HepG2 (cell line): ENCODE measurements around the gene OOSP1. TPM values are rescaled to one million over a fixed set of nuclear protein-coding genes. Genes with fewer than 3 reads are reported as not detected.

ENCODE experiments used
- ATAC-seq: fragments of 200-7000 bp; cut with Tn5 transposase; 3 replicates; pipeline ENCODE4 v1.9.1; 2020; ENCODE audit warnings: mild to moderate bottlenecking, moderate library complexity
- BruUV-seq: library from RNA; stranded (reverse); fragments of 400-500 nt; replicated peaks from 2 replicates; lab custom pipeline; 2021; lab: Mats Ljungman, UMichigan
- CTCF ChIA-PET: fragments of 300-600 bp; formaldehyde crosslinking; extraction: SDS; loops from one replicate; lab custom pipeline; 2021; ENCODE audit warnings: low total read pairs, inconsistent platforms, low intra/inter-chr PET ratio; lab: Yijun Ruan, JAX
- POLR2A ChIA-PET: fragments of 350-600 bp; sonication (Branson Sonifier 250); formaldehyde crosslinking; loops from one replicate; lab custom pipeline; 2020; ENCODE audit warnings: antibody characterized with exemption, inconsistent platforms; lab: Yijun Ruan, JAX
- DNase-seq: peaks from one replicate; pipeline ENCODE4 v3.0.0-alpha.2; 2015; ENCODE audit warnings: low spot score
- FAIRE-seq: peaks from 3 replicates; lab custom pipeline; 2011; peaks lifted over from hg19 to GRCh38; lab: Jason Lieb, UNC
- H2AFZ ChIP-seq: one replicate; pipeline ENCODE4 v1.6.1; 2011; ENCODE audit warnings: low read length, inconsistent platforms
- H3K27ac ChIP-seq: fragments of 300-600 bp; 3 replicates; pipeline ENCODE4 v1.8.0; 2011; ENCODE audit warnings: mixed run types, mild to moderate bottlenecking, mixed read lengths, low read length, inconsistent platforms; ENCODE audit not compliant: insufficient read depth; ENCODE audit errors: extremely low read length
- H3K27me3 ChIP-seq, 2 experiments: fragments of 200-600 bp in 1 of 2; 2 replicates in 1 of 2; 3 replicates in 1 of 2; pipeline versions ENCODE4 v1.6.0 to v1.8.0; 2011; ENCODE audit warnings: low read length in 2 of 2, mild to moderate bottlenecking in 2 of 2, moderate library complexity in 2 of 2, inconsistent platforms in 1 of 2; ENCODE audit not compliant: insufficient read depth in 2 of 2, control insufficient read depth in 1 of 2
- H3K36me3 ChIP-seq, 2 experiments: fragments of 200-600 bp in 1 of 2; replicated peaks in 1 of 2; 2 replicates in 1 of 2; 3 replicates in 1 of 2; pipeline versions ENCODE4 v1.5.1 to v1.8.0; 2011; ENCODE audit warnings: low read length in 2 of 2, inconsistent platforms in 1 of 2; ENCODE audit not compliant: insufficient read depth in 2 of 2, control insufficient read depth in 1 of 2
- H3K4me1 ChIP-seq: 2 replicates; pipeline ENCODE4 v1.5.1; 2012; ENCODE audit warnings: low read length, inconsistent platforms; ENCODE audit not compliant: insufficient read depth
- H3K4me2 ChIP-seq: 2 replicates; pipeline ENCODE4 v1.6.0; 2011; ENCODE audit warnings: low read depth, low read length, inconsistent platforms
- H3K4me3 ChIP-seq, 3 experiments: fragments of 200-600 bp in 1 of 3; sonication (generic), shearing (Covaris generic) in 1 of 3; replicated peaks in 1 of 3; 2 replicates each; pipeline ENCODE4 v1.5.1; 2011 to 2016; ENCODE audit warnings: low read length in 3 of 3, inconsistent platforms in 2 of 3, low read depth in 2 of 3, mild to moderate bottlenecking in 2 of 3, control low read depth in 1 of 3, mixed read lengths in 1 of 3; ENCODE audit not compliant: insufficient read depth in 1 of 3
- H3K79me2 ChIP-seq: one replicate; pipeline ENCODE4 v1.6.1; 2011; ENCODE audit warnings: low read length, inconsistent platforms; ENCODE audit not compliant: insufficient read depth
- H3K9ac ChIP-seq: 2 replicates; pipeline ENCODE4 v1.6.0; 2011; ENCODE audit warnings: mild to moderate bottlenecking, low read depth, low read length, inconsistent platforms; ENCODE audit not compliant: insufficient read depth
- H3K9me3 ChIP-seq: 2 replicates; pipeline ENCODE4 v1.5.1; 2012; ENCODE audit warnings: mild to moderate bottlenecking, low read length
- H4K20me1 ChIP-seq: 2 replicates; pipeline ENCODE4 v1.6.0; 2011; ENCODE audit warnings: inconsistent platforms, mild to moderate bottlenecking, low read length, moderate library complexity; ENCODE audit not compliant: insufficient read depth
- CCDC6 ChIP-seq: sonication (generic); formaldehyde crosslinking; IDR thresholded peaks from 2 replicates; pipeline ENCODE4 v1.8.1; 2022; ENCODE audit warnings: mild to moderate bottlenecking, missing genetic modification reagents, moderate library complexity
- REXO4 ChIP-seq: sonication (generic); formaldehyde crosslinking; IDR thresholded peaks from 2 replicates; pipeline ENCODE4 v1.8.0; 2022; ENCODE audit warnings: missing genetic modification reagents, mild to moderate bottlenecking, borderline replicate concordance
- RNF219 ChIP-seq: sonication (generic); formaldehyde crosslinking; IDR thresholded peaks from 2 replicates; pipeline ENCODE4 v1.5.0; 2020; ENCODE audit warnings: mild to moderate bottlenecking, missing genetic modification reagents
- SIN3A ChIP-seq: IDR thresholded peaks from 2 replicates; pipeline ENCODE4 v1.6.1; 2011; ENCODE audit warnings: low read depth, mild to moderate bottlenecking, control low read depth, low read length, borderline replicate concordance
- SRF ChIP-seq: IDR thresholded peaks from 2 replicates; pipeline ENCODE4 v1.6.1; 2011; ENCODE audit warnings: mild to moderate bottlenecking, low read depth, low read length, moderate library complexity
- XBP1 ChIP-seq: sonication (generic); formaldehyde crosslinking; IDR thresholded peaks from 2 replicates; pipeline ENCODE4 v1.5.0; 2020; ENCODE audit warnings: missing genetic modification reagents
- ZNF136 ChIP-seq: sonication (generic); formaldehyde crosslinking; IDR thresholded peaks from 2 replicates; pipeline ENCODE4 v1.8.1; 2022; ENCODE audit warnings: low read depth, mild to moderate bottlenecking, moderate library complexity, missing genetic modification reagents
- ZNF562 ChIP-seq: sonication (generic); formaldehyde crosslinking; IDR thresholded peaks from 2 replicates; pipeline ENCODE4 v1.8.0; 2022; ENCODE audit warnings: missing genetic modification reagents, borderline replicate concordance
- WGBS: methylation state at CpG from one replicate; pipeline ENCODE4 v1.1.6; 2017; ENCODE audit warnings: low lambda C conversion rate; 5-methylcytosine and 5-hydroxymethylcytosine counted together
- in situ Hi-C: cut with HindIII; loops from 2 replicates; pipeline ENCODE4 v1.10.0; 2017; ENCODE audit warnings: low pct_unique_long_range_greater_than_20kb; ENCODE audit not compliant: extremely low pct_ligation_motif_present
- intact Hi-C: fragments of 100-400 bp; cut with micrococcal nuclease; formaldehyde crosslinking; loops from one replicate; pipeline ENCODE4 v1.10.0; 2022; ENCODE audit not compliant: unreplicated experiment
- polyA plus RNA-seq, 8 experiments: library from polyadenylated mRNA; depleted of rRNA in 3 of 8; stranded (reverse) in 7 of 8; unstranded in 1 of 8; fragments of >200 nt; fragmentation: Illumina TruSeq in 4 of 8; extraction: Trizol in 4 of 8; gene quantifications; 2 replicates each; pipeline versions ENCODE4 v1.2.1 to v1.2.3, GENCODE V29; 2011 to 2016; ENCODE audit warnings: low read depth in 4 of 8, missing spikeins in 1 of 8, mixed read lengths in 1 of 8; ENCODE audit not compliant: insufficient read depth in 1 of 8
- total RNA-seq, 5 experiments: library from RNA; depleted of rRNA; stranded (reverse); fragments of >200 nt; fragmentation: Illumina TruSeq; extraction: Trizol; gene quantifications; 2 replicates each; pipeline ENCODE4 v1.2.3, GENCODE V29; 2016; ENCODE audit warnings: low read depth in 1 of 5

Gene OOSP1
- total and polyA plus RNA-seq, 2 of the 13 experiments (the other 11 are each of a cell fraction or from before 2014, with no cell fraction given), result not detected

DNA sequence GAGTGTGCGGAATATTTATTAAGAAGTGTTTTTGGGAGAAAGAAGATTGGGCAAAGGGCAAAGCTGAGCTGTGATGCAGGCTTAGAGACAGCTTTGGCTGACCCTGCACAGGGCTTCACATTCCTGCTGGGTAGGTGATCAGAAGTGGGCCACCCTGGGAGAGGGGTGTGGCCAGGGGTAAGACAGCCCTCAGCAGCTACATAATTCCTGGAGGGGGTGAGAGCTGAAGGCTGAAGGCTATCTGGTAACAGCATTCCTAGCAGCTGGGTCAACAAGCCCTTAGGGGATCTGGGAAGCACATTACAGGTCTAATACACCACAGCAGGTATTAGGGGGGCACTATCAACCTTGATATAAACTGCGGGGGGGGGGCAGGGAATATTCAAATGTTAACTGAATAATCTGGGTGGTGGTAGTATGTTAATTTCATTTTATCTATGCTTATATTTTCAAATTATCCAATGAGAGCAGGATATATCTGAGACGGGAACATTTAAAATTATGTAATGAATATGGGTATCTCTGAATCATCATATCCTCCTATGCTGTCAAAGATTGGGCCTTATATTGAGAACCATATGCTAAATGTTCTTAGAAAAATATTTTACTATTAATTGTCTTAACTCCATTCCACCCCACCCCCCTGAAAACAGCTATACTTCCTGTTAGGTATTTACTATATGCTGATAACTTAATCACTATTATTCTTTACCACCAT lies 5.9 kb downstream of the OOSP1 start:
- in situ Hi-C loops, result no loop called here
- H3K4me2 ChIP-seq, result no peak overlapping the region
- no peak overlapping the region for H3K9ac ChIP-seq
- no peaks in the 10 kb centered on the region for H3K4me1 ChIP-seq
- ATAC-seq (no peak), DNase-seq (no peak), FAIRE-seq (no peak)
- no peaks in the 10 kb centered on the region for H3K36me3 ChIP-seq
- POLR2A ChIA-PET, result no interaction called here
- H3K27ac ChIP-seq, result no peak overlapping the region
- no peak overlapping the region for H3K4me3 ChIP-seq
- 14% methylated on average over 3 of the region's 3 CpGs for WGBS
- H3K27me3 ChIP-seq, result no peaks in the 10 kb centered on the region
- TF ChIP-seq CCDC6, result no peak
- TF ChIP-seq REXO4 (CRISPR knock-in tag), result no peak
- no peak for TF ChIP-seq ZNF136 (CRISPR knock-in tag)
- no peak for TF ChIP-seq XBP1 (CRISPR knock-in tag)
- TF ChIP-seq RNF219 (CRISPR knock-in tag), result no peak
- TF ChIP-seq SIN3A, result no peak
- TF ChIP-seq SRF, result no peak
- TF ChIP-seq ZNF562 (CRISPR knock-in tag), result no peak
- intact Hi-C loops, result no loop called here
- H2AFZ ChIP-seq, result no peak overlapping the region
- H3K9me3 ChIP-seq, result no peaks in the 10 kb centered on the region
- H3K79me2 ChIP-seq, result no peaks in the 10 kb centered on the region
- no TSS peak for BruUV-seq
- H4K20me1 ChIP-seq, result no peaks in the 10 kb centered on the region
- CTCF ChIA-PET, result no interaction called here
